NCI-H1105 (cell line): ENCODE data around the gene RAD50.
"Not testable (repeated sequence)": the region's sequence is repeated elsewhere in the genome, so short reads cannot be mapped to it uniquely, and the experiment has no call there.

ENCODE experiments used
- DNase-seq: peaks from one replicate; lab custom pipeline; 2025; lab: John Stamatoyannopoulos, UW

RAD50 gene

GRCh38 chr5:132629230-132629944 lies 72.6 kb downstream of the RAD50 start:
- no peak for DNase-seq

- DNase-seq, result not testable (repeated sequence)
These were observed 76.8 kb downstream of the RAD50 start for GRCh38 chr5:132633587-132633986.

GRCh38 chr5:132635873-132636272 lies 79.1 kb downstream of the RAD50 start:
- DNase-seq, result no peak

GRCh38 chr5:132637241-132637640 lies 80.5 kb downstream of the RAD50 start:
- no peak for DNase-seq

- DNase-seq, result no peak
These were observed 82.9 kb downstream of the RAD50 start for GRCh38 chr5:132639706-132640130.

GRCh38 chr5:132640613-132641012 lies 83.8 kb downstream of the RAD50 start:
- DNase-seq, result no peak

- no peak for DNase-seq
These were observed 84.5 kb downstream of the RAD50 start for GRCh38 chr5:132641241-132641723.

- no peak for DNase-seq
These were observed 85.1 kb downstream of the RAD50 start for GRCh38 chr5:132641841-132642240.

- no peak for DNase-seq
These were observed 87.4 kb downstream of the RAD50 start for GRCh38 chr5:132644177-132644576.

GRCh38 chr5:132646583-132647266 lies 89.9 kb downstream of the RAD50 start:
- no peak for DNase-seq

GRCh38 chr5:132647473-132647872 lies 90.7 kb downstream of the RAD50 start:
- no peak for DNase-seq

- no peak for DNase-seq
These were observed 91.6 kb downstream of the RAD50 start for GRCh38 chr5:132648355-132648754.

- no peak for DNase-seq
These were observed 95.2 kb downstream of the RAD50 start for GRCh38 chr5:132651838-132652469.

GRCh38 chr5:132653716-132654115 lies 96.9 kb downstream of the RAD50 start:
- DNase-seq, result no peak

- DNase-seq, result no peak
These were observed 99.3 kb downstream of the RAD50 start for GRCh38 chr5:132655821-132656773.

GRCh38 chr5:132656774-132657355 lies 100.1 kb downstream of the RAD50 start:
- no peak for DNase-seq

- no peak for DNase-seq
These were observed 101.1 kb downstream of the RAD50 start, which contains the start of gene IL13 for GRCh38 chr5:132657676-132658380. IL13 (plus strand) TSS chr5:132658173; CDS start chr5:132658187, 14 bp downstream.

- no peak for DNase-seq
These were observed 101.9 kb downstream of the RAD50 start for GRCh38 chr5:132658381-132659302.
